Measurements from ENCODE around the gene HACD1. TPM values are rescaled to one million over a fixed set of nuclear protein-coding genes. Genes with fewer than 3 reads are reported as not detected.

The HACD1 gene
- total and polyA plus RNA-seq, 8 donors: 0.46 to 8.2 (median 3.7) TPM

GRCh38 chr10:17547060-17547459 is 70.1 kb downstream of the HACD1 start:
- DNase-seq (no peak), FAIRE-seq (no peak), ATAC-seq (no peak)
- Histone ChIP-seq H3K27ac (no peak overlapping the region), H3K4me1 (no peaks in the 10 kb centered on the region), H3K9me3 (no peaks in the 10 kb centered on the region), H3K36me3 (no peaks in the 10 kb centered on the region), H3K4me3 (no peak overlapping the region), H3K27me3 (no peaks in the 10 kb centered on the region)
- TF ChIP-seq, protein P1, sequence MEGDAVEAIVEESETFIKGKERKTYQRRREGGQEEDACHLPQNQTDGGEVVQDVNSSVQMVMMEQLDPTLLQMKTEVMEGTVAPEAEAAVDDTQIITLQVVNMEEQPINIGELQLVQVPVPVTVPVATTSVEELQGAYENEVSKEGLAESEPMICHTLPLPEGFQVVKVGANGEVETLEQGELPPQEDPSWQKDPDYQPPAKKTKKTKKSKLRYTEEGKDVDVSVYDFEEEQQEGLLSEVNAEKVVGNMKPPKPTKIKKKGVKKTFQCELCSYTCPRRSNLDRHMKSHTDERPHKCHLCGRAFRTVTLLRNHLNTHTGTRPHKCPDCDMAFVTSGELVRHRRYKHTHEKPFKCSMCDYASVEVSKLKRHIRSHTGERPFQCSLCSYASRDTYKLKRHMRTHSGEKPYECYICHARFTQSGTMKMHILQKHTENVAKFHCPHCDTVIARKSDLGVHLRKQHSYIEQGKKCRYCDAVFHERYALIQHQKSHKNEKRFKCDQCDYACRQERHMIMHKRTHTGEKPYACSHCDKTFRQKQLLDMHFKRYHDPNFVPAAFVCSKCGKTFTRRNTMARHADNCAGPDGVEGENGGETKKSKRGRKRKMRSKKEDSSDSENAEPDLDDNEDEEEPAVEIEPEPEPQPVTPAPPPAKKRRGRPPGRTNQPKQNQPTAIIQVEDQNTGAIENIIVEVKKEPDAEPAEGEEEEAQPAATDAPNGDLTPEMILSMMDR (IDR thresholded peaks at IDR 0.05): no peak
- intact Hi-C loops (cut with DNase I): no loop called here
- WGBS, 2 donors: 88 to 94% methylated on average over 2 of the region's 2 CpGs

- H3K27me3 ChIP-seq: no peaks in the 10 kb centered on the region
- whole genome bisulfite sequencing, 2 donors: 76 to 89% methylated on average over 9 of the region's 9 CpGs
- no peak for ATAC-seq
- H3K4me1 ChIP-seq: no peaks in the 10 kb centered on the region
- H3K36me3 ChIP-seq: no peaks in the 10 kb centered on the region
- intact Hi-C loops (cut with DNase I): no loop called here
- H3K4me3 ChIP-seq: no peak overlapping the region
- H3K9me3 ChIP-seq: no peaks in the 10 kb centered on the region
- H3K27ac ChIP-seq: no peak overlapping the region
- TF ChIP-seq, protein P1 (IDR thresholded peaks at IDR 0.05): no peak
- DNase-seq: no peak
- no peak for FAIRE-seq
Measured at GRCh38 chr10:17544465-17544864, 72.7 kb downstream of the HACD1 start.

Other genes starting within 250 kb of the HACD1 start
- under 1 TPM in 3 of 6 donors, not detected in 3; 0.12 to 0.15 (median 0.12) TPM for gene ST8SIA6, start 162.8 kb downstream of the HACD1 start, total RNA-seq
- gene ST8SIA6, start 162.8 kb downstream of the HACD1 start, polyA plus RNA-seq: under 1 TPM in 1 of 2 donors, not detected in 1; 0.08 TPM
- gene STAM, start 26.8 kb upstream of the HACD1 start, total RNA-seq: 10 to 100 TPM in 4 of 6 donors, 1 to 10 TPM in 2; 8.4 to 15.4 (median 12.2) TPM
- gene STAM, start 26.8 kb upstream of the HACD1 start, polyA plus RNA-seq: 1 to 10 TPM; 5.4 to 7.7 TPM
- gene TMEM236, start 134.8 kb upstream of the HACD1 start, total RNA-seq: under 1 TPM; 0.22 to 0.95 (median 0.49) TPM
- gene TMEM236, start 134.8 kb upstream of the HACD1 start, polyA plus RNA-seq: 1 to 10 TPM in 1 of 2 donors, under 1 TPM in 1; 0.49 to 1.4 TPM
- gene MRC1, start 192.0 kb upstream of the HACD1 start, total RNA-seq: 10 to 100 TPM in 2 of 6 donors, 1 to 10 TPM in 4; 1.2 to 23.6 (median 4.7) TPM
- gene MRC1, start 192.0 kb upstream of the HACD1 start, polyA plus RNA-seq: 1 to 10 TPM; 2.2 to 3.8 TPM

Measured in pancreas (tissue), 10 donors.